ENCODE results near the gene THAP4.

DNA sequence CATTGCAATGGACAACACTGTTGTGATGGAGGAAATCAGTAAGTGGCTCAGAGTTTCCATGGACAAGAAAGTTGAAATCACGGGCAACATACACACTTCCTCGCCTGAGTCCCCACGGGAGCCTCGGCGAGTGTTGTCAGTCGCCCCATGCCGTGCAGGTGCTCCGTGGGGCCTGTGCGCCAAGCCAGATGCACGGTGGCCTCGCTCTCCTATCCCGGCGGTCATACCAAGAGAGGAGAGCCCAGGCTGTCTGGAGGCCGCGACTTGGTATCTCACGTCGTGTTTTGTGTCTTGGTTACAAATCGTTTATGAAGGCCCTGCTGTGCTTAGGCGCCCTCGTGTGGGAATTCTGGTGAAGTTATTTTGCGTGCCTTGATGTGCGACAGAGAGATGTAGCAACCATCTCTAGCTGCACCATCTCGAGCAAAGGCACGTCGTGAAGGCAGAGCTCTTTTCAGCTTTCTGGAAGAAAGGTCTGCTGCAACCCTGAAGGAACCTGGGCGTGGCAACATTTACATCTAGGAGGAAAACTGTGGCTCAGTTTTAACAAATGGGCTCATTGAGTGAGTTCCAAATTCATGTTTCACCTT is 22.3 kb upstream of the THAP4 start:
- TF ChIP-seq, protein P1, sequence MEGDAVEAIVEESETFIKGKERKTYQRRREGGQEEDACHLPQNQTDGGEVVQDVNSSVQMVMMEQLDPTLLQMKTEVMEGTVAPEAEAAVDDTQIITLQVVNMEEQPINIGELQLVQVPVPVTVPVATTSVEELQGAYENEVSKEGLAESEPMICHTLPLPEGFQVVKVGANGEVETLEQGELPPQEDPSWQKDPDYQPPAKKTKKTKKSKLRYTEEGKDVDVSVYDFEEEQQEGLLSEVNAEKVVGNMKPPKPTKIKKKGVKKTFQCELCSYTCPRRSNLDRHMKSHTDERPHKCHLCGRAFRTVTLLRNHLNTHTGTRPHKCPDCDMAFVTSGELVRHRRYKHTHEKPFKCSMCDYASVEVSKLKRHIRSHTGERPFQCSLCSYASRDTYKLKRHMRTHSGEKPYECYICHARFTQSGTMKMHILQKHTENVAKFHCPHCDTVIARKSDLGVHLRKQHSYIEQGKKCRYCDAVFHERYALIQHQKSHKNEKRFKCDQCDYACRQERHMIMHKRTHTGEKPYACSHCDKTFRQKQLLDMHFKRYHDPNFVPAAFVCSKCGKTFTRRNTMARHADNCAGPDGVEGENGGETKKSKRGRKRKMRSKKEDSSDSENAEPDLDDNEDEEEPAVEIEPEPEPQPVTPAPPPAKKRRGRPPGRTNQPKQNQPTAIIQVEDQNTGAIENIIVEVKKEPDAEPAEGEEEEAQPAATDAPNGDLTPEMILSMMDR (IDR thresholded peaks at IDR 0.05; ENCODE audit: borderline replicate concordance, extremely low read depth, low read length, poor library complexity, severe bottlenecking), result peak; percentile 73
- no peak for TF ChIP-seq EZH2 (IDR thresholded peaks at IDR 0.05; ENCODE audit: borderline replicate concordance, low read depth, low read length, severe bottlenecking)

Measured in DND-41 (cell line).